Cardiac septum (tissue), 1 donor: ENCODE measurements around the gene COPS3. TPM values are rescaled to one million over a fixed set of nuclear protein-coding genes. Genes with fewer than 3 reads are reported as not detected.

Experiments used
- DNase-seq: peaks from one replicate; pipeline ENCODE4 v3.0.0-alpha.2; 2020; ENCODE audit warnings: low spot score
- intact Hi-C: fragments of 100-400 bp; cut with DNase I; formaldehyde crosslinking; loops from one replicate; pipeline ENCODE4 v1.14.0; 2022
- total RNA-seq: library from RNA; stranded (reverse); fragmentation: NEBNext Ultra II Directional; extraction: Animal tissue kit (Norgen Biotek cat#: 25700); gene quantifications from one replicate; pipeline ENCODE4 v1.2.1, GENCODE V29; 2021
- donor health status: DM: no; HTN: no; CAD: no.

Gene COPS3
- total RNA-seq, 1 donor from 2014 or later, result 64.0 TPM

DNA sequence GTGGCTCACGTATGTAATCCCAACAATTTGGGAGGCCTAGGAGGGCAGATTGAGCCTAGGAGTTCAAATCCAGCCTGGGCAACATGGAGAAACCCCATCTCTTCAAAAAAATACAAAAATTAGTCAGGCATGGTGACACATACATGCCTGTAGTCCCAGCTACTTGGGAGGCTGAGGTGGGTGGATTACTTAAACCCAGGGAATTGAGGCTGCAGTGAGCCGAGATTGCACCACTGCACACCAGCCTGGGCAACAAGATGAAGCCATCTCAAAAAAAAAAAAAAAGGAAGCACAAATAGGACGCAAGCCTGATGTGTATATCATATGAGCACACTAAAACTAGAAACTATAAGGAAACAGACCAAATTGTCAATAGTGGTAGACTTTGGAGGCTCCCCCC lies 27.0 kb downstream of the COPS3 start:
- DNase-seq, result no peak
- intact Hi-C loops, result no loop called here

DNA sequence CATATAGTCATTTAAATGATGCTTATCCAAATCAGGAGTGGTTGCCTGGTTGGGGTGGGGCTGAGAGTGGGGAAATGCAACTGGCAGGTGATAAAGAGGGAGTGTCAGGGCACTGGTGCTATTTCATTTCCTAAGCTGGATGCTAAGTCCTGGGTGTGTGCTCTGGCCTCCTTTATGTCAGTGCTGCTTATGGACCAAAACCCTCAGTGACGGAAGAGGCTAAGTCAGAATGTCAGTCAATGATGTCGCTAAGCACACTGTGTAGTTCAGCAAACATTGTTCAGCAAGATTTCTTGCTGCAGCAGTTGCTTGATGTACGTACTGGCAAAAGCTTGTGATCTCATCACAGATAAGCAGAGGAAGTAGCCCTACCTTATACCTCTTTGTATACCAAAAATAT lies 27.6 kb downstream of the COPS3 start:
- intact Hi-C loops, result no loop called here

DNA sequence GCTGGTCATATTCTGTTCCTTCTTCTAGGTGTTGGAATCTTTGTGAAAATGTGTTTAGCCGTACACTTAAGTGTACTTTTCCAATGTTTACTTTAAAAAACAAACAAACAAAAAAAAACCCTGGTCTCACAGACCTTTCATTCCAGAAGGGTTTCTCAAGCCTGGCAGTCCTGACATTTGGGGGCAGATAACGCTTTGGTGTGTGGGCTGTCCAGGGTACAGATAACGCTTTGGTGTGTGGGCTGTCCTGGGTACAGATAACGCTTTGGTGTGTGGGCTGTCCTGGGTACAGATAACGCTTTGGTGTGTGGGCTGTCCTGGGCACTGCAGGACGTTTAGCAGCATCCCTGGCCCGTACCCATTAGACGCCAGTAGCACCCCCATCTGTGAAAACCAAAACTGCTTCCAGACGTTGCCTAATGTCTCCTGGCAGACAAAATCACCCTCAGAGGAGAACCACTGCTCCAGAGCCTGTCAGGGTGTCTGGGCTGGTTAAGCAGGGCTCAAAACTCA lies 28.8 kb downstream of the COPS3 start:
- no peak for DNase-seq
- intact Hi-C loops, result no loop called here

More for the DNA sequence above, 27.6 kb downstream of the COPS3 start:
- no peak for DNase-seq

DNA sequence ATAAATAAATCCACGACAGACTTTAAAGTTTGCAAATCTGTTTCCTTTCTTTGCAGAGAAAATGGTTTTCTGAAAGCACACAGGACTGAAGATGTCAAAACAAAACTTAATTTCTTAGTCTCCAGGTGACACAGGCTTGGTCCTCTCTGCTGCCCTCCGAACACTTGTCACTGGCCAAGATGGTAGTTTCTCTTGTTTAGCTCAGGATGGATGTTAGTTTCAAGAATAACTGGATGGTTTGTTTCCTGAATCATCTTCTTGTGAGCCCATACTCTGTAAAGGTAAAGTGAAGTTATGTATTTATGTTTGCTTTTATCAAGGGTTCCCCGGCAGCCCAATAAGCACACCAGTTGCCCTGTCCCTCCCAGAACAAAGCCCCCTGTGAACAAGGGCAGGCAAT lies 34.2 kb downstream of the COPS3 start:
- intact Hi-C loops, result no loop called here
- DNase-seq, result no peak

DNA sequence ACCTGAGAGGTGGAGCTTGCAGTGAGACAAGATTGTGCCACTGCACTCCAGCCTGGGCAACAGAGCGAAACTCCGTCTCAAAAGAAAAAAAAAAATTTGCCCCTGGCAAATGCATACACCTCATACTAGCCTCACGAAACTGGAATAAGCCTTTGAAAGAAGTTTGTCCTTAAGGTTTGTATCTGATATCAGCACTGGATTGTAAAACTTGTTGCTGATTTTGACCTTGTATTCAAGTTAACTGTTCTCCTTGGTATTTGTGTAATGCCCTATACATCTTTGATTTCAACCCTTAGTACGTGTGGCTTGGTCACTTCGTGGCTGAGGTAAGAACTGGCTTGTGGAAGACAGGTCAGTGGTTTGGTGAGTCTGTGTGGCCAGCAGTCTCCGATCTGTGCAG lies 37.9 kb downstream of the COPS3 start:
- intact Hi-C loops, result no loop called here
- DNase-seq, result peak; percentile 27

DNA sequence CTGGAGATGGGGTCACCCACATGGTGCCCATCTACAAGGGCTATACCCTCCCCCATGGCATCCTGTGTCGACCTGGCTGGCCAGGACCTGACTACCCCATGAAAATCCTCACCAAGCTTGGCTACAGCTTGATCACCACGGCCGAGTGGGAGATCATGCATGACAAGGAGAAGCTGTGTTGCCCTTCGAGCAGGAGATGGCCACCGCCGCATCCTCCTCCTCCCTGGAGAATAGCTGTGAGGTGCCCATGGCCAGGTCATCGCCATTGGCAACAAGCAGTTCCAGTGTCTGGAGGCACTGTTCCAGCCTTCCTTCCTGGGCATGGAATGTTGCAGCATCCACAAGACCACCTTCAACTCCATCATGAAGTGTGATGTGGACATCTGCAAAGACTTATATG lies 38.8 kb downstream of the COPS3 start:
- peak; percentile 57 for DNase-seq
- intact Hi-C loops, result no loop called here

DNA sequence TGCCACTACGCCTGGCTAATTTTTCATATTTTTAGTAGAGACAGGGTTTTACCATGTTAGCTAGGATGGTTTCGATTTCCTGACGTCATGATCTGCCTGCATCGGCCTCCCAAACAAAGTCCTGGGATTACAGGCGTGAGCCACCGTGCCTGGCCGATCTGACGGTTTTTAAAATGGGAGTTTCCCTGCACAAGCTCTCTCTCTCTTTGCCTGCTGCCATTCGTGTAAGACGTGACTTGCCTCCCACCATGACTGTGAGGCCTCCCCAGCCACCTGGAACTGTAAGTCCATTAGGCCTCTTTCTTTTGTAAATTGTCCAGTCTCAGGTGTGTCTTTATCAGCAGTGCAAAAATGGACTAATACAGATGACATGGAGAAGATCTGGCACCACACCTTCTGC lies 39.4 kb downstream of the COPS3 start:
- DNase-seq, result peak; percentile 26
- intact Hi-C loops, result no loop called here

DNA sequence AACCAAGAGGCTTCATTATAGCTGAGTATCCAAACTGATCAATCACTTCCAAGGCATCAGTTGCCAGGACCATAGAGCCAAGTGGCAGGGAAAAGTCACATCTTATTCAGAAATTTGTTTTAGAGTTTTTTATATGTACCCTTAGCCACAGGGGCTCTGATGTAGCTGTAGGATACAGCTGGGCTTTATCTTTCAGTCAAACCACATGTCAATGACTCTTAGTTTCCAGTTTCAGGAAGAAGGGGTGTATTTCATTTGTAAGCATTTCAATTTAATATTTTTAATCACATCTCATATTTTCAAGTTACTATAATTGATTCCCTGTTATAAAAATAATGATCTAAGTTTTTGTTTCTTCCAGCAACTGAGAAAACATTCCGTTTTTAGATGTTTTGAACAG lies 41.2 kb downstream of the COPS3 start:
- intact Hi-C loops, result loop anchor here (5.0 to 10.0 kb wide), 2 partner anchors 88 to 705 kb away; no protein-coding TSS in a partner anchor
- no peak for DNase-seq

DNA sequence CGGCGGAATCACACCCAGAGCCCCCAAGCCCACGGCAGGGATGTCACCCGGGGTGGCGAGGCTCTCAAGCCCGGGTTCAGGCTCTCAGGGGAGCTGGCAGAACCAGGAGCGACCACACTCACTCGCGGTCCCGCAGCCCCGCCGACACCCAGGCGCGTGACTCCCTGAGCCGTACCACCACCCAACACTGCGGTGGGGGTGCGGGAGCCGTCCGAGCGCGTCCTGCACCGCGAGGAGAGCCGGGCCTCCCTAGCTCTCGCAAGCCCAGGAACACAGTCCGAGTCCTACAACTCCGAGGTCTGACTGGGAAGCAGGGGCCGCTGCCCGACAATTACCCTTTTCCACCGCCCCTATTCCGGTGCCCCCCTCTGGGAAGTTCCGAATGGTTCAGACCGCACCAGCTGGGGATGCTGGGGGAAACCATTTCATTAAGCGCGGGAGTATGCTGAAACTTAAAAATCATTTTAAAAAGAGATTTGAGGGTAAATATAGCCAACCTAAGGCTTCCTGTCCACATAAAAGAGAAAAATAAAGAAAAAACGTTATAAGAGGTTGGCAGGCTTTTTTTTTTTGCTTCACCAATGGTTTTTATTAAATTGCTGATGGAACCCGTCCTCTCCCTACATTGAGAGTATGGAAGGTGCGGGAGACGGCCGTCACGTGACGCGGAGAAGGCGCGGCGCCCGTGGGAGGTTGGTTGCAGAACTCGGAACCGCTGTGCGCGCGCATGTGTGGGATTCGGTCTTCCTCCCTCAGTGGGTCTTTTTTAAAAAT lies 43.8 kb downstream of the COPS3 start, which contains the start of gene FLCN:
Gene FLCN (minus strand): TSS at position 143 of the 774 bp plus-strand sequence. CDS start 9,031 bp downstream, outside the sequence.
- DNase-seq, result peak; percentile 97
- intact Hi-C loops, result loop anchor here (2.0 to 10.0 kb wide), 3 partner anchors 85 to 702 kb away; no protein-coding TSS in a partner anchor

DNA sequence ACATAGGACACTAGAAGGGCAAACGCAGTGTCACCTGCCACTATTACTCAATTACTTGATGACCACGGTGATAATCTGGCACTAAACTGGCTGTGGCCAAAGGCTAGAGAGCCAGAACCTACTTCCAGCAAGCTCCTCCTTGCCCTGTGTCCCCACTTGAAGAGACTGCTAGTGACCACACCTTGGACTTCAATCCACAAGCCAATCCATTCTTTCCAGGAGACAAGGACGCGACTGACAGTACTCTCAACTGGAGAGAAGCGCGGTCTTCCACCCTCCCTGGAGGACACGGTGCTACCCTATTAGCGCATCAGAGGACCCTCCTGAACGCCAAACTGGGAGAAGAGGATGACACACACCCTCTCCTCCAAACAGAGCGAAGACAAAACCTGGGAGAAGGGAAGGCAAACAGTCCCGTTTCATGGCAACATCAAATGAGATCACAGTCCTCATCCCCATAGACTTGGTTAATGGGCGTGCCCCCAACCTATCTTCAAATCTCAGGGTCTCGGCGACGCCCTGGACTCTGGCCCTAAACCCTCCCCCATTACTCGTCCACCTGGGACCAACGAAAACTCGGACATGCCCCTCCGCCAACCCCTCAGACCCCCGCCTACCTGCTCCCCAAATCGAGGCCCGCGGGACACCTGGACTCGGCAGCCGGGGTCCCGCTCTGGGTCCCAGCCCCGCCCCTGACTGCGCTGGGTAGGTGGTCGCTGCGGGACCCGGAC lies 44.6 kb downstream of the COPS3 start:
- DNase-seq, result no peak
- intact Hi-C loops, result loop anchor here (2.0 to 10.0 kb wide), 3 partner anchors 84 to 702 kb away; no protein-coding TSS in a partner anchor

DNA sequence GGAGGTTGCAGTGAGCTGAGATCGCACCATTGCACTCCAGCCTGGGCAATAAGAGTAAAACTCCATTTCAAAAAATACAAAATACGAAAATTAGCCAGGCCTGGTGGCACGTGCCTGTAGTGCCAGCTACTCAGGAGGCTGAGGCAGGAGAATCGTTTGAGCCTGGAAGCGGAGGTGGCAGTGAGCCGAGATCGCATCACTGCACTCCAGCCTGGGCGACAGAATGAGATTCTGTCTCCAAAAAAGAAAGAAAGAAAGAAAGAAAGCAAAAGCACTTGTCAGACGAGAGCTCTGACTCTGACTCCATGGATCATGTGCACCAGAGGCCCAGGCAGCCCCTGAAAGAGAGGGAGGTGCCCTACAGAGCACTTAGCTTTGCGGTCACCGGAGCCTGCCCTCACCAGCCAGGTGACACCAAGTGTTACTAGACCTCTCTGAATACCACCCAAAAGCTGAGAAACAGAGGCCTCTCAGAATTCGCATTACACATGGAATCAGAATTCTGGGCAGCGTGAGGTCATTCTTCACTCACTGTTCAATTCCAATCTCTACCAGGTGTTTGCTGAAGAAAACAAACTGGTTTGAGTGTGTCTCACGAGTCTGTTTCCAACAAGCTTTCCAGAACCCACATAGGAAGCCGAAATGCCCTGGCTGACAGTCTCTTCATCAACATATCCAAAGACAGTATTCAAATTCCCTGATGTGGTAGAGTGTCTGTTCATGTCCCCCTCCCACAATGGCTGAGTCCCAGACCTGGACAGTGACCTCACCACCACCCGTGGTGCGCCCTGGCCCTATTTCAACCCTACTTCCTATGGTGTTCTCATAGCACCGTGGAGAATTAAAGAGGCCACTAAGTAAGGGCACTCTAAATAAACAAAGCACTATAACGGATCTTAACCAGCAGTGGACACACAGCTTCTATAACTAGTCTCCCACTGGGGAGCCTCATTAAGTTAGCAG lies 45.6 kb downstream of the COPS3 start:
- intact Hi-C loops, result loop anchor here (2.0 to 10.0 kb wide), 3 partner anchors 83 to 701 kb away; no protein-coding TSS in a partner anchor
- DNase-seq, result no peak

DNA sequence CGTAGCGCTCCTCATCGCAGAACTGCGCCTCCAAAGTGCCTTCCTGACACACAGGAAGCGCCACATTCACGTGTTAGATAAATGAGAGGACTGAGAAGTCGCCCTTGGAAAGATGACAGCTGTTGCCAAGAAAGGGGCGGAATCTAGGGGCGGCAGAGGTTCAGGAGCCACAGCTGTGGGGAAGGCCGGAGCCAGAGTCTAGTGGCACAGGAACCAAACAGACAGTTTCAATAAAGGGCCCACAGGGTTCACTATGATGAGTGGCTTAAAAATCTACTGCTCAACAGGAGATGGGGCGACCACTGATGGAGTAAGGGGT lies 48.8 kb downstream of the COPS3 start:
- no peak for DNase-seq
- intact Hi-C loops, result loop anchor here (10.0 kb wide), 1 partner anchor 697 kb away; no protein-coding TSS in a partner anchor

DNA sequence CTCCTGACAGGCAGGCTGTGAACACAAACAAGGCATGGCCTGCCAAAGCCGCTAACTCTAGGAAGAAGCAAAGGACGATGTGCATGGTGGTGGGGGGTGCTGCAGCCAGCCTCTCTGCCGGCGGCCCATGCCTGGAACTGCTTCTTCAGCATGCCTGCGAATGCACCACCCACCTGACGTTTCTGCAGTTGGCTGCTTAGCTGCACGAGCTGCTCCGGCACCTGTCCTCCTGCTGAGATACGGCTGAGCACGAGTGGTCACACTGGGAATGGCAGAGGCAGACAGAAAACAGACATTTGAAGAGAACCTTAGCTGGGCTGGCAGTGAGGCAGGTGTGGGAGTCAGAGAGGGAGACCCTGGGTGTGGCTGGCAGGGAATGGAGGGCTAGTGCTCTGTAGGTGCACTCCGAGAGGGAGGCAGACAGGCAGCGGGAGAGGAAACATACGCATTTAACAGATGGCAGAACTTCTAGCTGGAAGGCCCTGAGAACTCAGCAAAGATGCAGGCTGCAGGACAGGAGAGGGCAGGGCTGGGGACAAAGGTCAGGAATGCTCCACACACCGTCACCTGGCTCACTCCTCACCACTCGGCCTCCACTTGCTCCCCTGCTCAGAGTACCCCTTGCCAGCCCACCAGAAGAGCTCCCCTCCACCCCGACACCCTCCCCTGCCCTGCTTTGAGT lies 49.3 kb downstream of the COPS3 start:
- intact Hi-C loops, result loop anchor here (10.0 kb wide), 1 partner anchor 697 kb away; no protein-coding TSS in a partner anchor

DNA sequence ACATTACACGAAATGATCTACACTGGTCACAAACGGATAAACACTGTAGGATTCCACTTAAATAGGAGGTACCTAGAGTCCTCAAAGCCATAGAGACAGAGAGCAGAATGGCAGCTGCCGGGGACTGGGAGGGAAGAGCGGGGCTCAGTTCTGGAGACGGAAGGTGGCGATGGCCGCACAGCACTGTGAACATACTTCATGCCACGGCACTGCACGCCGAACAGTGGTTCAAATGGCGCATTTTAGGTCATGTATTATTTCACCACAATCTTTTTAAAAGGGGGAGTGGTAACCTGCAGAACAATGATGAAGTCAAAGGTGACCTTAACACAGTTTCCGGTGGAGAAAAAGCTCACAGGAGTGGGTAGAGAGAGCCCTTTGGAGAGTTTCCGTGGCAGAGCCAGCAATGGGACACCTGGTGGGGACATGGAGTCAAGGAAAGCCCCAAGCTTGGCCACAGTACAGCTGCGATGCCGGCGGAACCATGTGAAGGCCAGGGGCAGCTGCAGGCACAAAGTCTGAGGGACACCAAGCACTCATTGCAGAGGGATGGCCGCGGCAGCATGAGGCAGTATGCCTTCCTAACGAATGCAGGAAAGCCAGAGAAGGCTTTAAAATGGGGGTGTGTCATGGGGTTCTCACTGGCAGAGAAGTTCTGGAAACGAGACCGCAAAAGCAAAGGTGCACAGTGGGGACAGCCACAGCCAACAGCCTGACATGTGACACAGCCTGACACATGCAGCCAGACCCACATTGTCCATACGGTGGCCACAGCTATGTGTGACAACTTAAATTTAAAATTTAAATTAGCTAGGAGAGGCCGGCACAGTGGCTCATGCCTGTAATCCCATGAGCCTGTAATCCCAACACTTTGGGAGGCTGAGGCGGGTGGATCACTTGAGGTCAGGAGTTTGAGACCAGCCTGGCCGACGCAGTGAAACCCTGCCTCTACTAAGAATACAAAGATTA lies 51.3 kb downstream of the COPS3 start:
- intact Hi-C loops, result loop anchor here (10.0 kb wide), 1 partner anchor 695 kb away; no protein-coding TSS in a partner anchor
- DNase-seq, result no peak

More for the DNA sequence above, 49.3 kb downstream of the COPS3 start:
- no peak for DNase-seq

DNA sequence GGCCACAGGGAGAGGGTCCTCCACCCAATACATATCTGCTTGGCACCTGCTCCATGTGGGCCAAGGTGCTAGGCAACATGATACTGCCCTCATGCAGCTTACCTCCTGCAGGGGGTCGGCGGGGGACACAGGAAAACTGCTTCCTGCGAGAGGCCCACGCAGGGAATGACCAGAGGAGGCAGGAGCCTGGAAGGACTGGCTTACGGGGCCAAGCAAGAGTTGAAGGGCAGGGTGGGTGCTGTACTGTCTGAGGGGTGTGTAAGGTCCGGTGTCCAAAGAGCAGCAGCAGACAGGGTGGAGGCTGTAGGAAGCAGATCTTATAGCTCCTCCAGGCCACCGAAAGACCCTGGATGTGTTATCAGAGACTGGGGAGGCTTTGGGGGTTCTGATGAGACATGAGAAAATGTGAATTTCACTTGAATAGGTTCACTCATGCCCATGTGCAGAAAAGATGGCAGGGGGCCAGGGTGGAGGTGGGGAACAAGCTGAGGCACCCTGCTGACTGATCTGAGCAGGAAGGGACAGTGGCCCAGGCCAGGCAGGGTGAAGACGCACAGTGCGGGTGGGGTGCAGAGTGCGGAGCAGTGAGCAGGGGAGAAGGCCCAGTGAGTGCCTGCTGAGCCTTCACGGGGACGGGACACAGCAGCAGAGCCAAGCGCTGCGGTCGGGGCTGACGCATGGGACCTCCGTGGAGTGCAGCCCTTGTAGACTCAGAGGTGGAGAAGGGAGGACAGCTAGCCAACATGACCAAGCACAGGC lies 52.3 kb downstream of the COPS3 start:
- no peak for DNase-seq
- intact Hi-C loops, result no loop called here

DNA sequence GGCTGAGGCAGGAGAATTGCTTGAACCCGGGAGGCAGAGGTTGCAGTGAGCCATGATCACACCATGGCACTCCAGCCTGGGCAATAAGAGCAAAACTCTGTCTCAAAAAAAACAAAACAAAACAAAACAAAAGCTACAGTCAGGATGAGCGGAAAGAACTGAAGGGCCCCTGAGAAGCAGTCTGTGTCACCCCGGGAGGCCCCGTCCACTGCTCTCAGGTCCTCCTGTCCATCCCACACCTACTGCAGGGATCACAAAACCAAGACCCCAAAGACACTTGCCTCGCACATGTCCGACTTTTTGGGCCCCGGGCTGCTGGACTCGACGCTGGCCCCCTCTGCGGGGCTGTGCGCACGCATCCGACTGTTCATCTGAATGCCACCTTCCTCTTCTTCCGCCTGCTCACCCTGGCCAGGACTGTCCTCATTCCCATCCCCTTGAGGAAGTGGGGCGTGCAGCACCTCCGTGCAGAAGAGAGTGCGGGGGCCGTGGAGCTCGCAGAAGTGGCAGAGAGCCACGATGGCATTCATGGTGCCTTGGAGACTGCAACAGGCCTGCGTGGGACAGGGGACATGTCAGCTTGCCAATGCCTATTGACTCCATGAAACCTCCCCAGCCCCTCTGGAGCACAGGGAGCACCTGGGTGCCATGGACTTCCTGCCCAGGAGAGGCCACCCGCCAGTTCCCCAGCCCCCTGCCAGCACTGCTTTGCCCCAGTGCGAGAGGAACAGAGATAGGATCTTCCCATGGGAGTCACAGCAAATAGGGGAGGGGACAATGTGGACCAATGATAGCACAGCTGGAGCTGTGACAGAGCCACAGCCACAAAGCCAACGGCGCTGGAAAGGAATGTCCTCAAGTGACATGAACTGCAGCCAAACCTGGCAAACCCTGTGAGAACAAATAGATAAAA lies 53.2 kb downstream of the COPS3 start:
- intact Hi-C loops, result no loop called here
- DNase-seq, result no peak
